ENCODE measurements around the gene ITGA1. TPM values are rescaled to one million over a fixed set of nuclear protein-coding genes. Genes with fewer than 3 reads are reported as not detected.

Gene ITGA1
- total and polyA plus RNA-seq, 2 of the 8 experiments (the other 6 are each of a cell fraction or from before 2014, with no cell fraction given), result 2.3 to 9.0 TPM

- TF ChIP-seq CHD7 (IDR thresholded peaks at IDR 0.05; ENCODE audit: insufficient replicate concordance, low read length) (no peak), MAFK (IDR thresholded peaks at IDR 0.05; ENCODE audit: low read depth, low read length) (no peak)
Observed at GRCh38 chr5:52788505-52788821, 747 bp downstream of the ITGA1 start (continued).
